CD4-positive, alpha-beta T cell treated with Interleukin-6 at 100 ng/mL for 8 hours (primary cell): ENCODE data around the gene RNASEL.

Experiments
- DNase-seq: peaks from one replicate; pipeline ENCODE4 v3.0.0-alpha.2; 2020; ENCODE audit warnings: mixed read lengths, low spot score

RNASEL gene

DNA sequence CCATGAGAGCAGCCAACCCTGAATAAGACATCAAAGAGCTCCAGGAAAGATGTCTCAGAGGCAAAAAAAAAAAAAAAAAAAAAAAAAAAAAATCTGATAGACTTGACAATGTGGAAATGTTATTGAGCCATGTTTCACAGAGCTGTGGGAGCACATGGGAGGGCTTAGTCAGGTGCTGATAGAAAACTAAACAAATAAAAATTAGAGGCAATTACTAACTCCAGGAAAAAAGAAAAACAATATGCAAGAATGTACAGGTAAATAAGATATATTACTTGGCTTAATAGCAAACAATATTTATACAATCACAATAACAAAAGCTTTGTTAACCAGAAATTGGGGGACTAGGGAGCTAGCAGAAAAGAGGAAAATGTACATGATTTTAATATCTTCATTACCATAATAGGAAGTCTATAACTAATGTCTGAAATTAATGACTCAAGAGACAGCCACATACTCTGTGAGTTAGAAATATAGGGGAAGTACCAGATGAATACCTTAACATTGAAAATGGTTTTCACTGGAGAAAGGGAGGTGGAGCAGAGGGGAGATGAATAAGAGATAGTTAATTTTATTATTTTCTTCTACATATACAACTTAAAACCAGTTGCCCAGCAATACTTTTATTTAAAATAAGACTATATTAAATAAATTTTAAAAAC lies 32.0 kb upstream of the RNASEL start:
- no peak for DNase-seq

DNA sequence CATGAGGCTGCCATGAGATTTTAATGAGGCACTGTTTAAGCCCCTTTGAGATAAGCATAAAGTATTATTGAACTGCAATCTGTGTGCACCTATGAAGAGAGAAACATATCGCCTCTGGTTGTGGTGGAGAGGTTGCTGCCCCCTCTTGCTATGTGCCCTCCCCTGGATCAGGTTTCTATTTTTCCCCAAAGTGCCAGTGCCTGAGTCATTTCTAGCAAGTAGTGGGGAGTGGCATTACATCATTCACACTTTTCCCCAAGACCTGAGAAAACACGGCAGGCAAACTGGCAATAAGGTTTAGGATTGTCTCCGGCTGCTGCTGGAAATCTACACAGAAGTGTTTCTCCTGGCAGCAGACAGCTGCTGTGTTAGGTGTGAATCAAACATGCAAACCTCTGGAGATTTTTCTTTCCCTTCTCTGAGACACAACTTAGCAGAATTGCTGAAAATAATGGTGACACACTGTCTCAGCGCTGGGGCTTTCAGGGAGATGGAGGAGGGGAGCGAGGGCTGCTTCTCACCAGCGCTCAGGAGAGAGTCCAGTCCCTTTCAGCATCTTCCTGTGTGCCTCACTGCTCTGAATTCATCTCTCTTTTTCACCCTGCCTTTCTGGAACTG lies 28.8 kb upstream of the RNASEL start:
- DNase-seq: no peak

DNA sequence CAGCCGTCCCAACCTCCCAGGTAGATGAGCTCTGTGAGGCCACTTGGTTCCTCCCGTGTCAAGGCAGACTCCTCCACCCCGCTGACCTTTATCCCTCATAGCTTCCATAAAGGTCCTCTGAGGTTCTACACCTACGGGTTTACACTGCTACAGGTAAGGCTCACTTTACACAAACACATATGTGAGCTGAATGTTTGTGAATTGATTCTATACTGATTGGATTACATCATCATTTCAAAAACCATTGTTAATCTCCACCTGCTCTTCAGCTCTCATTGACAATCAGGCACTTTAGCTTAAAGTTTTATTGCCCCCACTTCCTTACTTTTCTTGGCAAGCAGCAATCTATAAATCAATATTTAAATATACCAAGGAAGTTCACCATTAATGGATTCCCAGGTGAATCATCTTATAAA lies 28.0 kb upstream of the RNASEL start:
- no peak for DNase-seq

DNA sequence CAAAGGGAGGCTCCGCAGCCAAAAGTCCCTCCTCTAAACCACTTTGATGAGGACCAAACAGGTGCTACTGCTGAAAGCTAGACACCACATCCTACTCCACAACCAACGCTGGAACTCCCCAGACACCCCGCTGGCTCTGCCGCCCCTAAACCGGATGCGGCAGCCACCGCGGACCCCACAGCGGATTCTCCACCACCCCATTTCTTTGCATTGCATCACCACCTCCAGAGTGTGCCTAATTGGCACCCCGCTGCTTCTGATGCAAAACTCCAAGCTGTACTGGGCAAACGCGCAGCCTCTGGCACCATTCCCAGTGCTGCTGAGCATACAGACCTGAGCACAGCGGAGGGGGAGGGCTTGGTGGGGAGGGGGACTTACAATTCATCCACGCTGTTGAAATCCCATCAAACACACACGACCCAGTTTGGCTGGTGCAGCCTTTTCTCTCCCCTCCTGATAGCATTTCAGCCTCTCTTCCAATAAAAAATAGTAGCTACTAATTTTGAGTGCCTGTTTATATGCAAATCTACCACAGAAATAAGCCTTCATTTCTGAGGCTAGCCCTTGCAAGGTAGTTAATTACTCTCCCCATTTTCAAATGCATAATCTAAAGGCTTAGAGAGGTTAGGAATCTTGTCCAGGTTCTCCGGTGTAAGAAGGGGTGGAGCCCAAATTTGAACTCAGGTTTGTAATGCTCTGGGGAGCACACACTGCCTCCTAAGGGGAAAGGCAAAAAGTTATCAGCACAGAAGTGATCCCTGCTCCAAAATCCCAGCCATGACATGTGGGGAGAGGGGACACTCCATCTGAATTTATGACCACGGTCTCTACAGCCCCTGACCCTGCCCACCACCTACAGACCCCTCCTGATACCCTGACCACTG lies 27.3 kb upstream of the RNASEL start:
- peak; percentile 86 for DNase-seq

DNA sequence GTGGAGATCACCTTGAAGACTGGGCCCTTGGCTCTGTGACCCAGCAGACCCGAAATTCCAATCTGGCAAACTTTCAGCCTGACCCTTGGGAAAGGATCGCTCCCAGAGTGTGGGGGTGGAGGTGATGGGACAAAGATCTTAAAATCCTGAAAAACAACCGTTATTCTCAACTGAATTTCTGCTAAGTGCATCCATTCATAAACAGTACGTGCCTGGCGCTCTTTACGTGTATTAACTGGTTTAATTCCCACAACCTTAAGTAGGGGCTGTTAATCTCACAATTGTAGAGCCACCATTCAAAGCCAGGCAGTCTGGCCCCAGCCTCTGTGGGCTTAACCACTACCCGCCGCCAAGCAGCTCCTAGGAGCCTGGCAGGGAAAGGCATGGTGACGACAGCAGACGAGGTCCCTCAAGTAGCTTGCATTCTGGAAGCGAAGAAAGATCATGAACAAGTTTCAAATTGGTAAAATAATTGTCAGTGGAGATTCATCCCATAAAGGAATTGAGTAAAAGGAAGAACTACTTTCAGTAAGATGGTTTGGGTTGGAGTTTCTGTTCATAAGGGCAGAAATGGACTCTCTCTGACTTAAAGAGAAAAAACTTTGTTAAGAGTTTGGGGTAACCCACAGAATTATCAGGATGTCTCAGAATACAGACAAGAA lies 26.5 kb upstream of the RNASEL start:
- no peak for DNase-seq

DNA sequence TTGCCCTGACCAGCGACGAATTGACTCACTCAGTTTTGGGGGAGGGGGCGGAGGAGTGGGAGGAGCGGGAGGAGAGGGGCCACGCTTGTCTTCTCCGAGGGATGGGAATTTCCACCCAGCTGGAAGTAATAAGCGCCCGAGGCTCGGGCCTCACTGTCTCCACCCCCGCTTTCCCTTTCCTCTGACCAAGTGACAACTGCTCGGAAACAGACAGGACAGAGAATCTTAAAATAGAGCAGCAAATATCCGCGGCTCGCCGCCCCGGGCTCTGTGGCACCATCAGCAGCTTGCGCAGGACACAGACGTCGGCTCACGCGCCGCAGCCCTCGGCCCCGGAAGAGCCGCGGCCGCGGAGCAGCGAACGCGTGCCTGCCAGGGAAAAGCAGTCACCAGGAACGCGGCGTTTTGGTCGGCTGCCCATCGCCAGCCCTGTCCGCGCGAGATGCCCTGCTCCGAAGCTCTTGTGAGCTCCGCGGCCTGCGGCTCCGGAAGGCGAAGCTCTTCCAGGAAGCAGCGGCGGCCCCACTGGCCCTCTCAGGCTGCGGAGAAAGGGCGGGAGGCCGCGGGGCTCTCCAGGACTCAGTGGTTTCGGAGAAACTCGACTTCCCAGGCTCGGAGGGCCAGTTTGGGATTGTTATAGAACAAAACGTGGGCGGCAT lies 25.9 kb upstream of the RNASEL start:
- no peak for DNase-seq

DNA sequence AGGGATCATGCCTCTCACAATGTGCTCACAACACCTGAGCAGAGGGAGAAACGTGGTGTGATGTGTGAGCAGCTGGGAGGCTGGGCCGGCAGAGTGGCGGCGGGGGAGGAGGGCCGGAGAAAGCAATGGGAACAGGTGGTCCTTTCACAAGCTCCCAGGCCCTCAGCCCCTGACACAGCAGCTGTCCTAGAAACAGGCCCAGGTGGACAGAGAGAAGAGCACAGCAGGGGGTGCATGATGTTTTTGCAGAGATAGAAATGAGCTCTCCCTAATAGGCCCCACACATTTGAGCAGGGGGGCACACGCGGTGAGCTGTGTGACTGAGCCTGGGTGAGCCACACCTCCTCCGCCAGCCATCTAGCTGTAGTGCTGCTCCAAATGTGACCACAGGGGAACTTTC lies 22.7 kb upstream of the RNASEL start:
- DNase-seq: no peak

DNA sequence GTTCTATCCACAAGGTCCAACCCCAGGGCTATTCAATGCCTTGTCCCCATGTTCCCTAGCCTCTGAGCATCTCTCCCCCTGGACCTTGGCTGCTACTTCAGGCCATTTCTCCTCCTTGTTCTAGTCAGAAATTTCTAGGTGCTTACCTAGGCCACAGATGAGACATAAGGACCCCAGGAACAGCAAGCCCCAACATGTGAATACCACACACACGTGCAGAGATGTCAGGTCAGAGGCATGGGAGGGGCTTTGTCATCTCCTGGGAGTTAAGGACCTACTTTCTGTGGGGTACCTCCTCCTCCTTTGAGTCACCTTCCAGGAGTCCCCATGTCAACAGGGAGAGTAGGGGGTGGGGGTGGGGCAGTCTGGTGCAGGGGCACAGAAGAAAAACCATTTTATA lies 22.3 kb upstream of the RNASEL start:
- no peak for DNase-seq

DNA sequence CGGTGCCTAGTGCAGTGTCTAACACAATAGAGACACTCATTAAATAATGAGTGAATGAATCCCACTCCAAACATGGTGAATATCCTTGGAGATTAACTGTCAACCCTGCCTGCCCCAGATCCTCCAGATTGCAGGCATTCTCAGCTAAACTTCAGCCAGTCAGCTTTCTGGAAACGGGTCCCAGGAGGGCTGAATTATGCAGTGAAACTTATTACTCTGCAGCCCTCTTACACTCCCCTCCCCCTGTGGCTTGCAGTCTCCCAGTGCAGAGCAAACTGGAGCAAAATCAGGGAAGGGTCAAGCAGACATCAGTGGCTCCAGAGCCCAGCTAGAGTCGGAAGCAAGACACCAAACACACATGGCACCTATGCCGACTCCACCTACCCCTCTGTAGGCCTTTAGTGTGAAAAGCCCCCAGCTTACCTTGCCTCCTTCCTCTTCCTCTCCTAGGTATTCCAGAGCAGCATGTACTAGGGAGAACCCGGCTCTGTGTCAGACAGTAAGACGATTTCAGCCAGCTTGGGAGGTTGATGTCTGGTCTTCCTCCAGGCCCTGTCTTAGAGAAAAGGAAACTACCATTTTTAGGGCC lies 21.6 kb upstream of the RNASEL start:
- no peak for DNase-seq

DNA sequence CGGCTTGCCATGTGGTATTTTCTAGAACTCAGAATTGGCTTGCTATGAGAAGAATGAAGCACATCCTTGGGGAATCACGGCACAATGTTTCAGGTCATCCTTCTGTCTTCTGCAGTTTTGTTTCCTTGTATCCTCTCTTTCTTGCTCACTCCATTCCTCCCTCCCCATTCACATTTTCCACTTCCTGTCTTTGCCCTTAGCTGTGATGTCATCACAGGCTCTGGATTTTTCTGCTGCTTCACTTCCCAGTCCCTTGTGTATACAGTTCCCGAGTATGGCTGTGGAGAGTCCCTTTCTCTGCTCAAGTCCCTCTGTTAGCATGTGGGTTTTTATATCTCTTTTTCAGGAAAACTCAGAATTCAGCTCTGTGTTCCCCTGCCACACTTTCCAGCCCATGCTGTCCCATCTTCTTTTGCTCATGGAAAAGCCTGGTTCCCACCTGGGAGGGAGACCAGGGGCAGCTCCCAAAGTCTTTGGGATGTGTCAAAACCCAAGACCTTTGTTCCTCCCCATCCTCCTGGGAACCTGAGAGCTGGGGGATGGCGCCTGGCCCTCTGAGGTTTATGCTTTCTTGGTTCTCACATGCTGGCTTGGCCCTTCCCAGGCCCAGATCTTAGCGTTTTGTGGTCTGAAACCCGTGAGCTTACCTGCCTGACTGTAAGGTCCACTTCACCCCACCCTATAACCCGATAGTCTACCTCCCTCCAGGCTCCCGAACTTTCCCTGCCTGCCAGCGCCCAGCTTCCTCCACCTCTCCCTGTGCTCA lies 20.0 kb upstream of the RNASEL start:
- DNase-seq: no peak

DNA sequence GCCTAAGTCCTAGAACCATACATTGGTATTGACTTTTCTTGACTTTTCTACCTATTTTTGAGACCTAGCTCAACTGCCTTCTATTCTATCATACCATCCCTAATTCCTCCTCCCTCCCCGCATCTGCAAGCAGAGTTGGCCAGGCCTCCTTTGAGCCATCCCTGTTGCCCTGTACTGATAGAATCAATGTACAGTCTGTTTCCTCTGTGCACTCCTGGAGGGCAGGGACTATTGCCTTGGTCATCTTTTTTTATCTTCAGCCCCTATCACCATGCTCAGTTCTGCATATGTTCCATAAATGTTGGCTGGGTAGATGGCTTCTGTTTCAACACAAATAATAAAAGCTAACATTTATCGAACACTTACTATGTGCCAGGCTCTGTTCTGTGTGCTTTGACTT lies 19.2 kb upstream of the RNASEL start:
- no peak for DNase-seq

DNA sequence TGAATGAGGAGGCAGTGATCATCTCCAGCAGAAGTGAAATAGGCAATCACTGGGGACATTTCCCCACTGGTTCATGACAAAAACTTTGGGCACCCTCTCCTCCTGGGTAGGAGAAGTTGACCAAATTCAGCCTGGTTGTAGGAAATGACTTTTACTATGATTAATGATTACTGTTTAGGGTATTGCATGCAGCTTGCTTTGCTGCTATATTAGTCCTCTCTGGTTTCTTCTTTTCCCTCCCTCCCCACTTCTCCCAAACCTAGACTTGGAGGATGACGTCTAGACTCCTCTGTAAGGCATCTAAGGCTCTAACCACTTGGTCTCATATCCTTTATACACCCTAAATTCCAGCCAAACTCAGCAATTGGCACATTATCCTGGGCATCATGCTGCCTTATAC lies 18.5 kb upstream of the RNASEL start:
- no peak for DNase-seq

DNA sequence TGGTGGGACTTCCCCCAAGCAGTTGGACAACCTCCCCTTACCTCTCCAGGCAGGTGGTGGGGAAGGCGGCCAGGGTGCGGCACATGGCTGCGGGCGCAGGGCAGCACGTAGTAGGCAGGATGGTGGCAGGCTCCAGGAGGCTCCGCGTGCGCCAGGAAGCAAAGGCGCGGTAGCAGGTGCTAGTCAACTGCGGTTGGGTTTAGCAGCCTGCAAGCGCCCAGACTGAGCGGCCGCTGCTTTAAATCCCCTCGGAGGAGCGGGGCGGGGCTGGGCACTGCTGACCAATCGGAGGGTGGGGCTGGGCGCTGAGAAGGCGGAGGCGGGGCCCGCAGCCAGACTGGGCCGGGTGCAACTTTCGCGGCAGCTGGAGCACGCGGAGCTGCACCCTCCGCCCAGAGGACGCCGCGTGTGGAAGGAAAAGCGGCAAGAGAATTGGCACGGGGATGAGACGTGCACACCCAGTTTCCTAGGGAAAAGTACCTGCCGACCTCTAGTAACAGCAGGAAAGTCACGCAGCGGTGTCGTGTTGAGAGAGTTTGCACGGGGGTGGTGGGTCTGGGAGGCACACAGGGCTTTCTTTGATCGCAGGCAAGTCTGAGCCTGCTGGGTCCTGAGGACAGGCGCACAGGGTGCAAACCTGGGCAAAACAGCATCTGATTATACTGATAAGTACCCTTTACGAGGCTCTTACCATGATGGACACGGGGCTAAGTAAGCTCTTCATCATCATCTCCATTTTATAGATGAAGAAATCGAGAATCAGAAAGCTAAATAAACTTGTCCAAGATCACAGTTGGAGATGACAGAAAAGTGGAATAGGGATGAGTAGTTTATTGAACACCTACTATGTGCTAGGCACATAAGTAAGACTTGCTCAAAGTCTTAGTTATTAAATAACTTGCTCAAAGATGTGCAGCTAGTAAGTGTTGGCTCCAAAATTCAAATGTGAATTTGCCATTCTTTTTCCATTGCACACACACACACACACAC lies 15.4 kb upstream of the RNASEL start, which contains the start of gene RGS16:
RGS16 (minus strand) TSS at position 215 of the 990 bp plus-strand sequence; CDS start at position 85, 130 bp downstream.
- DNase-seq: peak; percentile 92

DNA sequence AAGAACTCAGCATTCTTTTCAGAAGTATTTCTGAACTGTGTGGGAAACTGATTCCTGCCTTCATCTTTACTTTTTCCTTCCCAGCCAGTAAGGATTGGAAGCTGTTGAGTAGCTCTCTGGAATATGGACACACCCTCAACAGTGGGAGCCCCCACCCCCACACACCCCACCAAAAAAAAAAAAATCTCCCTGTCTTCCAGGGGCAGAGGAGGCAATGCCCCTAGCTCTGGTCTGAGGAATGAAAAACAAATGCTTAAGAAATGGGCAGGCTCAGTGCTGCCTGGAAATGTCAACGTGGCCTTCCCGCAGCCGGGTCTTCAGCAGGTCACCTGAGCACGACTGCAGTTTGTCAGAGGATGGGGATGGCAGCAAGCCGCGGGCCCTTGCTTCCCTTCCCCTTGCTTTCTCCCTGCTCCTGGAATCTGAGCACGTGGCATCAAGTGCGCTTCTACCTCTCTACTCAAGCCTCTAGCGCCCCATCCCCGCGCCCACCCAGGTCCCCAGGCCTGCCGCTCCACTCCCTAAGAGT lies 14.7 kb upstream of the RNASEL start:
- no peak for DNase-seq

DNA sequence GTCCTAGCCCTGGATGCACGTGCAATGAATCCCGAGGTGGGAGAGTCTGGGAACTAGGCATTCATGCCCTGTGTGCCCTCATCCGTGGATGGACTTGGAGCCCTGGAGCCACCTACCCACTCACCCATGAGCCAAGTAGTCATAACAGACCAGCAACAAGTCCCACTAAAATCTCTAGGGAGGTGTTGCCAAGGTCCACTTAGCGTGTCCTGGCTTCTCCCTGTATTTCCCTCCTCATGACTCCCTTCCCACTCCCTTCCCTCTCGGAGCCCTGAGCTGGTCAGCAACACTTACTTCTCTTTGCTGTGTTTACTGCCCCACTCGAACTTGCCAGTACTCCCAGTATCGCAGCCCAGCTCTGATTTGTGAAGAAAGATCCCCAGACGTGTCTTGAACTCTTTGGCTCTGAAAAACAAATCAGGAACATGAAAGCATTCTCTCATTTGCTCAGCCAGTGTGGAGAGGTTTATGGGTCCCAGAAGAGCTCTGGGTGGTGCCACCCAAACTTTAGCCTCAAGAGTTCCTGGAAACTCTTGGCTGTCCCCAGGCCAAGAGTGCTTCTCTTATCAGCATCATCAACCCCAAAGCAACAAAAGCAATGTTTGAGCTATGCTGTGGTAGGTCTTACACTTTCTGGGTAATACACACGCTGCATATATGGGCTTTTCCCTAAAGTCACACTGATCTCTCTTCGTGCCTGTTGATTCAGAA lies 14.0 kb upstream of the RNASEL start:
- DNase-seq: no peak

DNA sequence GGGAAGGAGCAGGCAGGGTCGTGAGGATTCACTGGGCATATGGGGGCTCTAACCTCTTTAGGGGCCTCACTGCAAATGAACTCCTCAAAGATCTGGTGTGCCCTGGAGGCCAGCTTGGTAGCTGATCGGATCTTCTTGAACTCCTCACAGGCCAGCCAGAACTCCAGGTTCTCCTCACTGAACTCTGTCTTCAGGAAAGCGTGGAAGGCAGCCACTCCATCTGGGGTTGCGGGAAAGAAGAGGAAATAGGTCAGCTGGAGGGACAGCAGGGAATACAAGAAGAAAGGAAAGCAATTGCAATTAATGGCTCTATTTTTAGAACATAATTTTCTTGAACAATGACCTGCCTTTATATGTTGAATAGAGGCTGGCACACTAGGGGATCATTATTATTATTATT lies 12.9 kb upstream of the RNASEL start:
- no peak for DNase-seq

DNA sequence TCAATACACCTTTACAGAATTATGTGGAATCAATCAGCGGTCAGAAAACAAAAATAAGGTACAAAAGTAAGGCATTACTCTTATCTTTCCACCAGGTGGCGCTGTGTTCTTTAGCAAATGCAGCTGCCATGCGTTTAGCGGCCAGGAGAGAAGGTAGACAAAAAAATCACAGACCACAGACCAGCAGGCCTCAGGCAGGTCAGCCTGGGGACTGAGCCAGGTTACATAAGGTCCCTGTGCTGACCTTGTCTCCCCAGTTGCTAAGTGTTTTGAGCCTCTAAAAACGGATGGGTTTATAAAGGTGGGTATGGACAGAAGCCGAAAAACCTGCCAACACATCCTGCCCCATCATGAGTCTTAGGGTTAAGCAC lies 12.3 kb upstream of the RNASEL start:
- peak; percentile 82 for DNase-seq

DNA sequence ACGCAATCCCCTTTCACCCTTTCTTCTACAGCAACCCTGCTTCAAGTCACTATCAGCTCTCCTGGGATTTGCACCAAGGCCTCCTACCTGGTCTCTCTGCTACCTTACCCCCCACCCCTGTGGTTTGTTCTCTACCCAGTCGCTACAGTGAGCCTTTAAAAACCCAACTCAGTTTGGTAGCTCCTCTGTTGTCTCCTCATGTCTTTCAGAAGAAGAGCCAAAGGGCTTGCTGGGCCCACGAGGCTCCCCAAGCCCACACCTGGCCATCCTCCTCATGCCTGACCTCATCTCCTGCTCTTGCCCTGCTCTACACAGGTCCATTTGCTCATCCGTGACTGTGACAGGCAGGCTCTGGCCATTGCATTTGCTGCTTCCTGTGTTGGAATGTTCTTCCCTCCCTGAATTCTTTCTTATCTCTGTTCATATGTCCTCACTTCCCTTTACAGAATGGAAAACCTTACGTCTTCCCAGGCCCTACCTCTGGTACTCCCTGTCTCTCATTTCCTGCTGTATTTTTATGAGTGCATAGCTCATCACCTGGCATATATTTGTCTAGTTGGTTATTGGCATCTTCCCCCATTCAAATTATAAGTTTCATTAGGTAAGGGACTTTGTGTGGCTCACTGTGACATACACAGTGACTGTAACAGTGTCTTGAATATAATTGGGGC lies 11.8 kb upstream of the RNASEL start:
- no peak for DNase-seq
